HG03575 (cell line): ENCODE measurements around the gene TIMP3.

ENCODE experiments used
- ATAC-seq: cut with Tn5 transposase; IDR thresholded peaks from one replicate; pipeline ENCODE4 v1.9.1; 2021; ENCODE audit not compliant: unreplicated experiment, insufficient number of reproducible peaks, low FRiP score; ENCODE audit errors: extremely low read depth

Gene TIMP3

GRCh38 chr22:32824531-32825312 lies 23.2 kb downstream of the TIMP3 start:
- ATAC-seq, result no peak

GRCh38 chr22:32826537-32826936 lies 25.0 kb downstream of the TIMP3 start:
- ATAC-seq, result no peak

- no peak for ATAC-seq
Measured at GRCh38 chr22:32827049-32827602, 25.6 kb downstream of the TIMP3 start.

- no peak for ATAC-seq
Measured at GRCh38 chr22:32828150-32828549, 26.6 kb downstream of the TIMP3 start.

- ATAC-seq, result no peak
Measured at GRCh38 chr22:32828561-32828960, 27.1 kb downstream of the TIMP3 start.

- no peak for ATAC-seq
Measured at GRCh38 chr22:32829451-32829851, 27.9 kb downstream of the TIMP3 start.

GRCh38 chr22:32830473-32830872 lies 29.0 kb downstream of the TIMP3 start:
- ATAC-seq, result no peak

GRCh38 chr22:32830957-32831356 lies 29.5 kb downstream of the TIMP3 start:
- no peak for ATAC-seq

- ATAC-seq, result no peak
Measured at GRCh38 chr22:32831584-32831983, 30.1 kb downstream of the TIMP3 start.

- no peak for ATAC-seq
Measured at GRCh38 chr22:32832174-32832573, 30.7 kb downstream of the TIMP3 start.

GRCh38 chr22:32836280-32837123 lies 35.0 kb downstream of the TIMP3 start:
- no peak for ATAC-seq

GRCh38 chr22:32837142-32837541 lies 35.6 kb downstream of the TIMP3 start:
- no peak for ATAC-seq

- ATAC-seq, result no peak
Measured at GRCh38 chr22:32837803-32838202, 36.3 kb downstream of the TIMP3 start.

GRCh38 chr22:32839831-32840584 lies 38.5 kb downstream of the TIMP3 start:
- no peak for ATAC-seq

- no peak for ATAC-seq
Measured at GRCh38 chr22:32841175-32841574, 39.7 kb downstream of the TIMP3 start.

GRCh38 chr22:32842486-32842885 lies 41.0 kb downstream of the TIMP3 start:
- ATAC-seq, result no peak

- ATAC-seq, result no peak
Measured at GRCh38 chr22:32843300-32843699, 41.8 kb downstream of the TIMP3 start.

GRCh38 chr22:32844251-32844650 lies 42.7 kb downstream of the TIMP3 start:
- no peak for ATAC-seq

- no peak for ATAC-seq
Measured at GRCh38 chr22:32846780-32847491, 45.4 kb downstream of the TIMP3 start.
